GM06990 (cell line): ENCODE measurements around the gene CDC25B.

Experiments used
- DNase-seq: peaks from one replicate; pipeline ENCODE4 v3.0.0-alpha.2; 2011; ENCODE audit not compliant: insufficient read length; ENCODE audit errors: extremely low read depth
- H3K27me3 ChIP-seq: replicated peaks from 2 replicates; pipeline ENCODE4 v1.6.0; 2011; ENCODE audit warnings: low read length; ENCODE audit not compliant: control insufficient read depth, insufficient read depth
- H3K36me3 ChIP-seq: 2 replicates; pipeline ENCODE4 v1.5.1; 2011; ENCODE audit warnings: low read length; ENCODE audit not compliant: control insufficient read depth, insufficient read depth
- H3K4me3 ChIP-seq: replicated peaks from 2 replicates; pipeline ENCODE4 v1.5.1; 2011; ENCODE audit warnings: low read depth, mild to moderate bottlenecking, control low read depth, low read length
- TF ChIP-seq, protein P1 (sequence below): IDR thresholded peaks from 2 replicates; pipeline ENCODE4 v1.5.1; 2011; ENCODE audit warnings: low read length, control low read depth, mild to moderate bottlenecking, inconsistent platforms; ENCODE audit not compliant: insufficient read depth, poor library complexity, severe bottlenecking

The CDC25B gene

GRCh38 chr20:3795511-3796468, at the start of gene CDC25B:
TSS of gene CDC25B (plus strand) at chr20:3796310. CDS start at chr20:3796532, 222 bp downstream.
- TF ChIP-seq, protein P1, sequence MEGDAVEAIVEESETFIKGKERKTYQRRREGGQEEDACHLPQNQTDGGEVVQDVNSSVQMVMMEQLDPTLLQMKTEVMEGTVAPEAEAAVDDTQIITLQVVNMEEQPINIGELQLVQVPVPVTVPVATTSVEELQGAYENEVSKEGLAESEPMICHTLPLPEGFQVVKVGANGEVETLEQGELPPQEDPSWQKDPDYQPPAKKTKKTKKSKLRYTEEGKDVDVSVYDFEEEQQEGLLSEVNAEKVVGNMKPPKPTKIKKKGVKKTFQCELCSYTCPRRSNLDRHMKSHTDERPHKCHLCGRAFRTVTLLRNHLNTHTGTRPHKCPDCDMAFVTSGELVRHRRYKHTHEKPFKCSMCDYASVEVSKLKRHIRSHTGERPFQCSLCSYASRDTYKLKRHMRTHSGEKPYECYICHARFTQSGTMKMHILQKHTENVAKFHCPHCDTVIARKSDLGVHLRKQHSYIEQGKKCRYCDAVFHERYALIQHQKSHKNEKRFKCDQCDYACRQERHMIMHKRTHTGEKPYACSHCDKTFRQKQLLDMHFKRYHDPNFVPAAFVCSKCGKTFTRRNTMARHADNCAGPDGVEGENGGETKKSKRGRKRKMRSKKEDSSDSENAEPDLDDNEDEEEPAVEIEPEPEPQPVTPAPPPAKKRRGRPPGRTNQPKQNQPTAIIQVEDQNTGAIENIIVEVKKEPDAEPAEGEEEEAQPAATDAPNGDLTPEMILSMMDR, result peak; percentile 24
- Histone ChIP-seq H3K4me3 (peak within 1 kb of the TSS; percentile 82), H3K36me3 (no peaks in the 10 kb centered on the region; the same call in 1 of the 2 replicates), H3K27me3 (no peaks in the 10 kb centered on the region)
- peak; percentile 92 for DNase-seq

- Histone ChIP-seq H3K36me3 (no peaks in the 10 kb centered on the region), H3K27me3 (peaks cover 1% of the 10 kb centered on the region; the same call in 1 of the 2 replicates), H3K4me3 (no peak overlapping the region)
- DNase-seq, result no peak
- TF ChIP-seq, protein P1, result no peak
Measured at GRCh38 chr20:3747471-3747870, 48.6 kb upstream of the CDC25B start.

GRCh38 chr20:3748073-3748472, 48.0 kb upstream of the CDC25B start:
- peaks cover 1% of the 10 kb centered on the region; the same call in 1 of the 2 replicates for H3K27me3 ChIP-seq
- DNase-seq, result no peak
- TF ChIP-seq, protein P1, result no peak
- no peaks in the 10 kb centered on the region for H3K36me3 ChIP-seq
- no peak overlapping the region for H3K4me3 ChIP-seq

DNA sequence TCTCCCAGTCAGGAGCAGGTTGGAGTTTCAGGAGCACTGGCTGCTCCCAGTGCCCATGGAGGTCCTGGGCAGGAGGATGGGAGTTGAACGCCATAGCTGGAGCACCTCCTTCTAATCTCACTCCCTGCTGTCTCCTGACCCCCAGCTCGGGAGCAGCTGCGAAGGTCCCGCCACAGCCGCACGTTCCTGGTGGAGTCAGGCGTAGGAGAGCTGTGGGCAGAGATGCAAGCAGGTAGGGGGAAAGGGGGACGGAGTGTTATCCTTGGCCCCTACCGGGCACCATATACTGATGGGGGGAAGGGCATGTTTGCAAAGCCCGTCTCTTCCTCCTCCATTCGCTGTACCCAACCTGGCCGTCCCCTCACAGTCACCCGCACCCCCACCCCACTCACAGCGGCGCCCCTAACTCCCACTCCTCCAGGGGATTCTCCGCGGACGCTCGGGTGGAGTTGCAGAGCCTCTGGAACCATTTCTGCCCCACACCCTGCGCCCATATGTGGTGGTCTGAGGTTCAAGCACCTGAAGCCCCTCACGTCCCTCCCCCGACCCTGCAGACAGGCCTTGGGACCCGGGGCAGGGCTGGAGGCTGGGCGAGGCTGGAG, 46.9 kb upstream of the CDC25B start:
- no peaks in the 10 kb centered on the region; the same call in 1 of the 2 replicates for H3K27me3 ChIP-seq
- H3K36me3 ChIP-seq, result no peaks in the 10 kb centered on the region
- TF ChIP-seq, protein P1, result no peak
- no peak overlapping the region for H3K4me3 ChIP-seq
- DNase-seq, result no peak

DNA sequence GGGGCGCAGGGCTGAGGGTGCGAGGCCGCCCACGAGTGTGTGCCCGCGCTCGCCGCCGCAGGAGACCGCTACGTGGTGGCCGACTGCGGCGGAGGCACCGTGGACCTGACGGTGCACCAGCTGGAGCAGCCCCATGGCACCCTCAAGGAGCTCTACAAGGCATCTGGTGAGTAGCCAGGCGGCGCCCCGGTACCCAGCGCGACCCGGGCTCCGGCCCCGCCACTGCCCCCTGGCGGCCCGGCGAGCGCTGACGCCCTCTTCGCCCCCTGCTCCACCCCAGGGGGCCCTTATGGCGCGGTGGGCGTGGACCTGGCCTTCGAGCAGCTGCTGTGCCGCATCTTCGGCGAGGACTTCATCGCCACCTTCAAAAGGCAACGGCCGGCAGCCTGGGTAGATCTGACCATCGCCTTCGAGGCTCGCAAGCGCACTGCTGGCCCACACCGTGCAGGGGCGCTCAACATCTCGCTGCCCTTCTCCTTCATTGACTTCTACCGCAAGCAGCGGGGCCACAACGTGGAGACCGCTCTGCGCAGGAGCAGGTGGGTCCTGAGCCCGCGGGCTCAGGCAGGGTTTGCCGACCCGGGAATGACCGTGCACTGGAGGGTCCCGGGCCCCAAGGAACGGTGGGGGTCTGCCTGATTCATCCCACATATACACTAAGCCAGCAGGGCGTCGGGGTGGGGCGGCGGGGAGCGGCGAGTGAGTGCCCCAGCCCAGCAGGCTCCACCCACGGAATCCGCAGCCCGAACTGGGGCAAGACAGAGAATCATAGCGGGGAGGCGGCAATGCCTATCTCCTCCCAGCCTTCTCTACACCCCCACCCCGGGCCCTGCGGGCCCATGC, 46.2 kb upstream of the CDC25B start:
- no peaks in the 10 kb centered on the region for H3K36me3 ChIP-seq
- TF ChIP-seq, protein P1, result peak; percentile 30
- H3K27me3 ChIP-seq, result no peaks in the 10 kb centered on the region
- peak; percentile 50 for DNase-seq
- no peak overlapping the region for H3K4me3 ChIP-seq
